ENCODE data around the gene DPP6.

- no peak for TF ChIP-seq EZH2 (IDR thresholded peaks at IDR 0.05; ENCODE audit: borderline replicate concordance, insufficient read depth, low read depth, low read length, poor library complexity, severe bottlenecking)
- no peak for TF ChIP-seq CTCF (IDR thresholded peaks at IDR 0.05)
Observed at GRCh38 chr7:154167807-154168206, 115.6 kb downstream of the DPP6 start.

All from B cell (primary cell).